Esophagus (tissue), 2 donors: ENCODE data around the gene CCDC40. TPM values are rescaled to one million over a fixed set of nuclear protein-coding genes. Genes with fewer than 3 reads are reported as not detected.

Experiments used
- H3K27ac ChIP-seq, 2 donors: one replicate each; pipeline ENCODE4 v1.5.1; 2013; ENCODE audit warnings: low read depth in 2 of 2, mild to moderate bottlenecking in 2 of 2, inconsistent platforms in 1 of 2, low read length in 1 of 2, moderate library complexity in 1 of 2
- H3K27me3 ChIP-seq, 2 donors: one replicate each; pipeline ENCODE4 v1.6.1; 2013; ENCODE audit warnings: low read length in 2 of 2, control low read depth in 1 of 2, mild to moderate bottlenecking in 1 of 2; ENCODE audit not compliant: insufficient read depth in 2 of 2, control insufficient read depth in 1 of 2
- H3K36me3 ChIP-seq, 2 donors: one replicate each; pipeline ENCODE4 v1.6.1; 2013; ENCODE audit warnings: low read length in 1 of 2; ENCODE audit not compliant: control insufficient read depth in 2 of 2, insufficient read depth in 2 of 2
- H3K4me1 ChIP-seq, 2 donors: one replicate each; pipeline ENCODE4 v1.6.1; 2013; ENCODE audit warnings: low read length in 1 of 2; ENCODE audit not compliant: control insufficient read depth in 2 of 2, insufficient read depth in 2 of 2
- H3K4me3 ChIP-seq, 2 donors: one replicate each; pipeline ENCODE4 v1.5.1; 2013; ENCODE audit warnings: low read length in 2 of 2, mild to moderate bottlenecking in 2 of 2, low read depth in 1 of 2, moderate library complexity in 1 of 2
- H3K9me3 ChIP-seq, 2 donors: one replicate each; pipeline ENCODE4 v1.6.1; 2013; ENCODE audit warnings: mild to moderate bottlenecking in 2 of 2, low read depth in 1 of 2, low read length in 1 of 2, moderate library complexity in 1 of 2; ENCODE audit not compliant: control insufficient read depth in 2 of 2, insufficient read depth in 1 of 2
- WGBS, 2 donors: extraction: QIAGEN DNeasy Blood & Tissue Kit; methylation state at CpG; one replicate each; pipeline ENCODE4 v1.1.7; 2013; 5-methylcytosine and 5-hydroxymethylcytosine counted together
- polyA plus RNA-seq, 2 donors: library from polyadenylated mRNA; stranded (reverse); fragments of 200-250 nt; gene quantifications; one replicate each; pipeline ENCODE4 v1.2.3, GENCODE V29; 2013
- donor health status: healthy with polysubstance abuse.
- donor health status: Bipolar disorder and iron deficiency.

CCDC40 gene
- polyA plus RNA-seq, 2 donors: 0.48 to 1.3 TPM

DNA sequence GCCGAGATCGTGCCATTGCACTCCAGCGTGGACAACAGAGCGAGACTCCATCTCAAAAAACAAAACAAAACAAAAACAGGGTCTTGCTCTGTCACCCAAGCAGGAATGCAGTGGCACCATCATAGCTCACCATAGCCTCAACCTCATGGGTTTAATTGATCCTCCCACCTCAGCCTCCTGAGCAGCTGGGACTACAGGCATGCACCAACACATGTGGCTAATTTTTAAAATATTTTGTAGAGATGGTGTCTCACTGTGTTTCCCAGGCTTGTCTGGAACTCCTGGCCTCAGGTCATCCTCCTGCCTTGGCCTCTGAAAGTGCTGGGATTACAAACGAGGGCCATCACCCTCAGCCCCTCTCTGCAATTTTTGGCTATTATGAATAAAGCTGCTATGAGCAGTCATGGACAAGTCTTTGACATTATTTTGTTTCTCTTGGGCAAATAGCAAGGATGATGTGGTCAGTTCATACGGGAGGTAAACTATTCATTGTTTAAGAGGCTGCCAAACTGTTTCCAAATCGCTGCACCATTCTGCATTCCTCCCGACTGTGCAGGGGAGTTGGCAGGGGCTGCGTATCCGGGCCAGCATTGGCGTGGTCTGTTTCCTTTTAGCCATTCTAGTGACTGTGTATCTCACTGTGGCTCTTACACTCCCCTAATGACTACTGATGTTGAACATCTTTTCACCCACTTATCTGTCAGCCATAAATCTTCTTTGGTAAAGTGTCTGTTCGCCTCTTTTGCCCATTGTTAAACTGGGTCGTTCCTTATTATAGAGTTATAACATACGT, 89.4 kb downstream of the CCDC40 start:
- 68 to 75% methylated on average over 14 of the region's 14 CpGs for WGBS, 2 donors
- H3K4me3 ChIP-seq: no peak overlapping the region
- no peaks in the 10 kb centered on the region for H3K9me3 ChIP-seq

DNA sequence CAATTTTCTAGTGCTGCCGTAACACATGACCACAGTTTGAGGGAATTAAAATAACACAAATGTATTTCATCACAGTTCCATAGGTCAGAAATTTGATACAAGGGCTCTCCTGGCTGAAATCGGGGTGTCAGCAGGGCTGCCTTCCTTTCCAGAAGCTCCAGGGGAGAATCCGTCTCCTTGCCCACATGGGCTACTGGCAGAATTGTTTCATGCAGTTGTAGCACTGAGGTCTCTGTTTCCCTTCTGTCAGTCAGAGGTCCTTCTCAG, 89.9 kb downstream of the CCDC40 start:
- Histone ChIP-seq H3K27me3 (no peaks in the 10 kb centered on the region), H3K9me3 (no peaks in the 10 kb centered on the region), H3K27ac (no peak overlapping the region), H3K4me1 (peaks cover 2 to 9% of the 10 kb centered on the region in 2 donors), H3K4me3 (no peak overlapping the region), H3K36me3 (no peaks in the 10 kb centered on the region)
- WGBS, 2 donors: 79 to 81% methylated on average over 3 of the region's 3 CpGs

More for the DNA sequence above, 89.4 kb downstream of the CCDC40 start:
- Histone ChIP-seq H3K27me3 (no peaks in the 10 kb centered on the region), H3K4me1 (peaks cover 2 to 9% of the 10 kb centered on the region in 2 donors), H3K36me3 (no peaks in the 10 kb centered on the region), H3K27ac (no peak overlapping the region)

DNA sequence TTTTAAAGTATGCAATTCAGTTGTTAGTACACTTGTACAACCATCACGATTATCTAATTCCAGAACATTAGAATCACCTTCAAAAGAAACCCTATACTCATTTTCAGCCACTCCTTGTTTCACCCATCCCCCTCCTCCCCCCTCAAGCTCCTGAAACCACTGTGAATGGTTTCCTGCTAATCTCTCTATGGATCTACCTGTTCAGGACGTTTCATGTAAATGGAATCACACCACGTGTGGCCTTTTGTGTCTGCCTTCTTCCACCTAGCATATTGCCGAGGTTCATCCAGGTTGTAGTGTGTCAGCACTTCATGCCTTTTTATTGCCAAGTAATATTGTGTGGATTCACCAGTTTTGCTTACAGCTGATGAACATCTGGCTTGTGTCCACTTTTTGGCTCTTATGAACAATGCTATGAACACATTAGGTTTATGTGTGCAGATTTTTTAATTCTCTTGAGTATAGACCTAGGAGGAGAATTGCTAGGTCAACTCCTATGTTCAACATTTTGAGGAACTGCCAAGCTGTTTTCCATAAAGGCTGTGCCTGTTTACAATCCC, 92.6 kb downstream of the CCDC40 start:
- peaks cover 0 to 9% of the 10 kb centered on the region in 2 donors for H3K36me3 ChIP-seq
- H3K4me3 ChIP-seq: no peak overlapping the region
- peaks cover 2 to 7% of the 10 kb centered on the region in 2 donors for H3K4me1 ChIP-seq
- H3K9me3 ChIP-seq: no peaks in the 10 kb centered on the region
- H3K27ac ChIP-seq: no peak overlapping the region
- 26 to 34% methylated on average over 4 of the region's 4 CpGs for WGBS, 2 donors
- H3K27me3 ChIP-seq: no peaks in the 10 kb centered on the region

DNA sequence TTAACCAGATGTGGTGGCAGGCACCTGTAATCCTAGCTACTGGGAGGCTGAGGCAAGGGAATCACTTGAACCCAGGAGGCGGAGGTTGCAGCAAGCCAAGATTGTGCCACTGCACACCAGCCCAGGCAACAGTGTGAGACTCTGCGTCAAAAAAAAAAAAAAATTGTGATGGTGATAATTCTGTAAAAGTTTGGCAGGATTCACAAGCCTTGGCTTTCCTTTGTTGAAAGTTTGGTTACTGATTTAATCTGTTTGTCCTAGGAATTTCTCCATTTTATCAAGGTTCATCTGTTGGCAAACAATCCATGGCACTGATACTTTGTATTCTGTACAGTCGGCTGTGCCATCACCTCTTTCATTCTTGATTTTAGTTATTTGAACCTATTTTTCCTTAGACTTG, 94.5 kb downstream of the CCDC40 start:
- WGBS, 2 donors: 80 to 84% methylated on average over 3 of the region's 3 CpGs
- Histone ChIP-seq H3K27ac (no peak overlapping the region), H3K36me3 (peaks cover 2 to 9% of the 10 kb centered on the region in 2 donors), H3K4me1 (peaks cover 0 to 1% of the 10 kb centered on the region in 2 donors), H3K4me3 (no peak overlapping the region), H3K9me3 (no peaks in the 10 kb centered on the region), H3K27me3 (no peaks in the 10 kb centered on the region)

DNA sequence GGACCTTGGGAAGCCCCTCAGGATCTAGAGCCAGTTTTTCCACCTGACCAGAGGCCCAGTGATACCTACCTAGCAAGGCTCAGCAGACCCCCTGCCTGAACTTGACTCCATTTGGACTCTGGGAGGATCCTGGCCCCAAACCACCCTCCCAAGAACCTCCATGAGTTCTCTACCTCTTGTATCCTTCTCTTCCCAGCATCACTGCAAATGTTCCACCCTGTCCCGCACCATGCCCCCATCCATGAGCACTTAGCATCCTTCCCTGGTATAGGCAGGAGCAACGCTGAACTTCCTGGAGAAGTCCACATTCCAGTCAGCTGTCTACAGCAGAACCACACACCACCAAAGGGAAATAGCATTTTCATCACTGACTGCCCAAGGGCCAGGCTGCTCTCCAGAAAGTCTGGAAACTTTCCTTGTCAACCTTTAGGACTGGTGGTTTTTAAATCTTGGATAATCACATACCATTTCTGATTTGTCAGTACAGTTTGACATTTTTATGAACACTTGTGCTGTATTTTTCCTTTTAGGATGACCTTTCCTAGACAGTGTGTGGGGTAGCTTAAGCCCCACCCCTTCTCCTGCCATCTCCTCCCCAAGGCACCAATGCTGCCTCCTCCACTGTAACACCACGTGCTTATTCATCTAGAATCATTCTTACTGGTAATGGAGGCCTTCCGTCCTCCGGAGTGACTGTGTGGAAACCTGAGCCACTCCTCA, 96.6 kb downstream of the CCDC40 start:
- H3K9me3 ChIP-seq: no peaks in the 10 kb centered on the region
- 87 to 88% methylated on average over 5 of the region's 5 CpGs for WGBS, 2 donors
- no peaks in the 10 kb centered on the region for H3K27me3 ChIP-seq
- H3K27ac ChIP-seq: no peak overlapping the region
- H3K36me3 ChIP-seq: peaks cover 14 to 25% of the 10 kb centered on the region in 2 donors
- no peak overlapping the region for H3K4me3 ChIP-seq
- H3K4me1 ChIP-seq: peaks cover 0 to 1% of the 10 kb centered on the region in 2 donors

DNA sequence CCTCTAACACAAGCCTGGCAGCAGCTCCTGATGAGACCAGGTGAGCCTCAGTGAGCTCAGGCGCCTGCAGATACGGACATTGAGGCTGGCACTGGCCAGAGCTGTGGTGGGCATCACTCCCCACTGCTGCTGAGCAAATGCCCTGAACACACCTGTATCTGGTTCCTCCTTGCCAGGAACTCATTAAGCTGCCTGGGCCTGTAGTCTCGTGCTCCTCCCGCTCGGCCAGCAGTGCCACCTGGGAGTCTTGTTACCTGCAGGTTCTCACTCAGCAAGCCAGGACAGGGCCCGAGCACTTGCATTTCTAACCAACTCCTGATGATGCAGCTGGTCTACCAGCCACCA, 97.2 kb downstream of the CCDC40 start:
- no peak overlapping the region for H3K27ac ChIP-seq
- peaks cover 0 to 1% of the 10 kb centered on the region in 2 donors for H3K4me1 ChIP-seq
- H3K36me3 ChIP-seq: peaks cover 16 to 27% of the 10 kb centered on the region in 2 donors
- H3K27me3 ChIP-seq: no peaks in the 10 kb centered on the region
- H3K4me3 ChIP-seq: no peak overlapping the region
- WGBS, 2 donors: 78 to 83% methylated on average over 6 of the region's 6 CpGs
- no peaks in the 10 kb centered on the region for H3K9me3 ChIP-seq

DNA sequence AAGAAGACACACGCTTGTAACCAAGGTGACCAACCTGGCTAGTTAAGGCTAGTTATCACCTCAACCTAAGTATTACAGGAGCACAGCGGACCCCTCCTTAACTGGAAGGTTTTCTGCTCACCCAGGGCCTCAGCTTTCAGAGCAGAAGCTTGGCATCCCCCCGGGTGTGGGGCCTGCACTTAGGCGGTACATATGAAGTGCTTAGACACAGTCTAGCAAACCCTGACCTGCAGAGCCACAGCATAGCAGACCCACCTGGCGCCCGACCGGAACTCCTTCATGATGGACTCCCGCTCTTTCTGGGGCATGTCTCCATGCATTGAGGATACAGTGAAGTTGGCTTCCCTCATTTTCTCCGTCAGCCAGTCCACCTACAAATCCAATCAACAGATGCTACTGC, 100.7 kb downstream of the CCDC40 start:
- Histone ChIP-seq H3K27me3 (no peaks in the 10 kb centered on the region), H3K36me3 (peaks cover 28 to 39% of the 10 kb centered on the region in 2 donors), H3K9me3 (no peaks in the 10 kb centered on the region), H3K27ac (no peak overlapping the region), H3K4me1 (no peaks in the 10 kb centered on the region), H3K4me3 (no peak overlapping the region)
- 95% methylated on average over 9 of the region's 9 CpGs for WGBS, 2 donors

DNA sequence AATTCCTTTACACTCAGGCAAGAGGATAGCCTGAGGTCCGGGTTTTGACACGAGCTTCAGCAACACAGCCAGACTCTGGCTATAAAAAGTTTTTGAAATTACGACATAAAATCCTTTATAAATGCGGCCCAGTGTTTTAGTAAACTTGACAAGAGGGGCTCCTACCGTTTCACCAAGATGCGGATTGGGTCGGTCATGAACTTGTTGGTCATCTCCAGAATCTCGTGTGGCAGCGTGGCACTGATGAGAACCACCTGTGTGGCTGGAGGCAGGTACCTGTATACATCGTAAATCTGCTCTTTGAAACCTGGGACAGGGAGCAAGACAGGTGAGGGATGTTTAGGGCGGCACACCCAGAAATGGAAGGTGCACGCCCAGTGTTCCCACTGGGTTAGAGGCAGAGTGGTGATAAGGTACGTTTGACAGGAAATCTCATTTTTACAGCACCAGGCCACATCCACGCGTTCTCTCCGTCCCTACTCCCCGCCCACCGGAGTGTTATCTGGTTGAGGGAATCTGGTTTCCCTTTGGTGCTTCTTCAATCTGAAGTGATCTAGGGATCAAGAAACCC, 102.5 kb downstream of the CCDC40 start:
- Histone ChIP-seq H3K27ac (no peak overlapping the region), H3K9me3 (no peaks in the 10 kb centered on the region), H3K27me3 (no peaks in the 10 kb centered on the region), H3K4me3 (no peak overlapping the region), H3K4me1 (no peaks in the 10 kb centered on the region), H3K36me3 (peaks cover 33 to 35% of the 10 kb centered on the region in 2 donors)
- 85 to 91% methylated on average over 18 of the region's 18 CpGs for WGBS, 2 donors

DNA sequence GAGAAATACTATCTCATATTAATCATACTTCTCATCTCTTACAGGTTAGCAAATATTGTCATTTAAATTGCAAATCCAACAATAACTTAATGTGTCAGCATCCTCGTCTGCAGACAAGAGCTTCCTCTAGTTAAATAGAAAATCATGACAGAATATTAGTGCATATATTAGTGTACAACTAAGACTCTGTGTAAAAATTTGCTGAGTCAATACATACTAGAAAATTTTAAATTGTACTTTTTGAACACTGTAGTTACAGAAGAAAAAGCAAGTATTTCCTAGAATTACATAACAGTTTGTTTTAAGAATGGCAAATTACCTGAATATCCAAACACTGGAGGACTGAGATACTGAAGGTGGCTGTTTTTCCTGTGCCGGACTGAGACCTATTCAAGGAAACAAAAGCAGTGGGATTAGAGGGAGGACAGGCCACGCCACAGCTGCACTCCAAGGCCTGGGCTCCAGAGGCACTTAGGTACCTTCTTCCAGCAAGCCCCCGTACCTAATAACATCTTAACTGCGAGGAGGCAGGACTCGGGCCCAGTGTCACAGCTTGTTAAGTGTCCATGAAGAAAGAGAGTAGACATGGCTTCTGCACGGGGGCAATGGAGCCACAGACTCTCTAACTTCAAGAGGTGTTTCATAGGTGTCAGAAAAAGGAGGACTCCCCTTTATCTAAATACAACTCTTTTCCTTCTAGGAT, 105.2 kb downstream of the CCDC40 start:
- no peak overlapping the region for H3K4me3 ChIP-seq
- no peaks in the 10 kb centered on the region for H3K27me3 ChIP-seq
- H3K4me1 ChIP-seq: peaks cover 0 to 2% of the 10 kb centered on the region in 2 donors
- H3K27ac ChIP-seq: no peak overlapping the region
- peaks cover 30 to 32% of the 10 kb centered on the region in 2 donors for H3K36me3 ChIP-seq
- 93% methylated on average over 7 of the region's 7 CpGs for WGBS, 2 donors
- no peaks in the 10 kb centered on the region for H3K9me3 ChIP-seq
